ELR (cell line): ENCODE data around the gene SLC35F1.

Experiments
- DNase-seq: peaks from one replicate; pipeline ENCODE4 v3.0.0-alpha.2; 2015; ENCODE audit warnings: low read depth

The SLC35F1 gene

DNA sequence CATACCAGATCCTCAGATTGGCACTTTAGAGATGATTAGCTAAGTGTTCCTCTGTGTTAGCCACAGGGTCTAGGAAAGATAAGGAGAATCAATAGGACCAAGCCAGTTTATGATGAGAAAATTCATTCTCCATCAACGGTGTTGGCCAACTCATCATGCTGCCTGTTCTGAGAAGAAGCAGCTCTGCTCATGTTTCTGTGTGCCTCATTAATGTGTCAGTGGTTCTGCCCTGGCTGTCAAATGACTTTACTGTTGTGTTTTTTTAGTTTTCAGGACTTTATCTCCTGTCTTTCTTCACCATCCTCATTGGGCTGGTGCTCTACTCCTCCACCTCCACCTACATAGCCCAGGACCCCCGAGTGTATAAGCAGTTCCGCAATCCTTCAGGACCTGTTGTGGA is 406.7 kb downstream of the SLC35F1 start:
- DNase-seq: no peak

DNA sequence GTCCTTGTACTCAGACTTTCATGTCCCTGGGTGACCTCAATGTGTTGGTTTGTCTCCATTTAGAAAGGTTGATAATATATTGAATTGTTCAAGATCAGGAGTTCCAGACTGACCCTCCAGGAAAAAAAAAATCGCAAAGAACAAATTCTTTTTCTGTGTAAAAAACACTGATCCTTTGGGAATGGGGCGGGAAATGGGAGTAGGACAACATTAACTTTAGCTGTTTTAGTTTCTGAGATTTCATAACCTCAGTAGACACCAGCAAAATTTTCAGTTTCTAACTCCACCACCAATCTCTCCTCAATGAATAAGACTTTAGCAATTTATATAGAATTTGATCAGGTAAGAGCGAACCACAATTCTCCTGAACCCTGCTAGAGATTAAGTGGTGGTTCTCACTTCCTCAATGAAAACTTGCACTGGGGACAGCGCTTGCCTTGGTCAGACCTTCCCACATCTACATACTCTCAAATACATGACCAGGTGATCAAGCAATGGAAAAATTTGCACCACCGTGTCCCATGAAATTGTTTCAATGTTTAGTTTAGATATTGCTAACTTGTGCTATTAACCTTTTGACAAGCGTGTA is 409.8 kb downstream of the SLC35F1 start:
- DNase-seq: no peak

DNA sequence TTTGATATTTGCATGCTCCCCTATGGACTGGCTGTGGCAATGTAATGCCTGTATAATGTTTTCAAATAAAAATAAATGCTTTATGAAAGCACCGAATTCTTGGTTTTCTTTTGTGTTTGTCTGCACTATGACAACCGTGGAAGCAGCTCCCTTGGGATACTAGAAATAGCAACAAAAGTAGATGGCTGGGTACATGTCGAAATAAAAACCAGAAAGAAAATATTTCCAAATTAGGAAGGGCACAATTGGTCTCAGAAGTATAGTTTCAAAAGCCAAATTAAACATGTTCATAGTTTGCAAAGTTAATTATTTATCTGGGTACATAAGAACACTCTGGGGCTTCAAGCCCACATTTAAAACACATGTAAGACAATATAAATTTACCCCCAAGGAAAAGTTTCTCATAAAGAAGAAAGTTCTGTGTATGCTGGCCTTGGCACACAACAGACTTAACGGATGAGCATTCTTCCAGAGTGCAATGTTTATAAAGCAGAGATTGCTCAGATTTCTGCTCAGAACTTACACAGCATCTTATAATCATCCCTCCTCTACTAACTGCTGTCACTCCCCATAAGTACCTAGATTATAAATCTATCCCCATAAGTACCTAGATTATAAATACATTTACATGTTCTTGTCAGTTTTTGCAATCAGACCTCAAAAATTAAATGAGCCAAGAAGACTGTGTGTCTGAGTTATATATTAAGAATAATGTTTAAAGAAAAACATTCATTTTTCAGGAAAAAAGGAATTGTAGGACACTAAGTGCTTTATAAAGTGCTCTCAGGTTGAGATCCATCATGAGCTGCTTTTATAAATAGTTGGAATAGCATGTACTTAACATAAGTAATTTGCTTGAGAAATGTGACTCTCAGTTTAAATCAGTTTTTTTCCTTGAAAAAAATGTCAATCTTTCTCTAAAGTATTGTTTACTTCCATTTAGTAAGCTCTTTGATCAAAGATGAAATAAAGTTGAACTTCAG is 410.8 kb downstream of the SLC35F1 start:
- no peak for DNase-seq

DNA sequence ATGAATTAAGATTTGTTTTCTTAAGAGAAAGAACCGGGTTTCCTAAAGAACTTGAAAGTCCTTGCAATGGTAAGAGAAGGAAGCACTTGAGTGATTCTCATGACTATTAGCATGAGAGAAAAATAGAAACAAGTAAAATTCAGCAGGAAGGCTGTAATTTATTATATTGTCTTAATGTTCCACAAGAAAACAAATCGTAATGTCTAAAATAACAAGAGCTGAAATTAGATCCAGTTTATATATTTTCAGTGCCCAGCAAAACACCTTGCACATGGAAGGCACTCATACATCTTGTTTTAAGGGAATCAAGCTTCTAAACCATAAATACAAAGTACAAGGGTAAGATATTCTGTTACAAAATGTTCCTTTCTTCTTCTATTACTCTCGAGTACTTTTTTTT is 411.6 kb downstream of the SLC35F1 start:
- DNase-seq: no peak

DNA sequence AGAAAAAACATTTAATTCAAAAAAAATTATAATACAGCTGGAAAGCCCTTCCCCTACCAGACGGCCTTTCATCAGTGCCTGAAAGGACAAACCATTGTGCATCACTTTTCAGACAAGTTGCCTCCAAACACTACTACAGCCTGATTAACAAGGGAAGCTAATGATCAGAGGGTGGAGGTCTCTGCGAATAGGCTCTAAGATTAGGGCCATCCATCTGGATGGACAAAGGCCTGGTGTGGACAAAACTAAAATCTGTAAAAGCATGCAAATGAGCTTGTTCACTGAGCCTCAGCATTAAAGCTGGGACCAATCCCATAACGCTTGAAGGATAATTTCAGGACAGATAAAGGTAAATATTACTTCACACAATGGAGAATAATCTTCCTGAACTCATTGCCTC is 412.4 kb downstream of the SLC35F1 start:
- DNase-seq: no peak

DNA sequence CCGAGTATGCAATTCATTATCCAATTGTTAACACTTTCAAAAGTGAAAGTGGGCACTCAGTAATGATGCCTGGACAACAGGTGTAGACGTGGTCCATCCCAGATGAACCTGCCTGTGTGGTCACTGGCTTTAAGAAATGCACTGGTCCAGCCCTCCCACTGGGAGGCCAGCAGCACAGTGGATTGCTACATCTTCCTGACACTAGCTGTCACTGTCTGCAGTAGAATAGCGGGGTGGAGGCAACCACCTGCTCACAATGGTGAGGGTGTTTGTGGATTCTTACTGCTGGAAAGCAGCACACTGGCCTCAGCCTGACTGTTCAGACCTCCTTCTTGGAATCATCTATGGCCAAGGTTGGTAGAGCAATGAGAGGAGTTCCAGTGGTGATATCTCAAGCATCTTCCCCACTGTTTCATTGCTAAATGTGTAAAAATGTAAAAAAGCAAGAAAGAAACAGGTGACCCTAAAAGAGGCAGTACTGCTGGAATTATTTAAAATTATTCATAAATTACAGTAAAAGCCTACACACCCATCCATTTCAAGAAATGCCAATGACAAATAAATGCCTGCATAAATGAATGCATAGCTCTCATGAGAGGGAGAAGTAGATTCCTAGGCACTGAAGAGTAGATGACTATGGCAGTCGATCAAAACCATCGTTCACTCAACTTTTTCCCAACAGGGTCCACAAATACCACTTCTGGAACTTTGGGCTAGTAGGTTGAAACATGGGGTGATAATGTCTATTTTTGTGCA is 413.0 kb downstream of the SLC35F1 start:
- DNase-seq: no peak

DNA sequence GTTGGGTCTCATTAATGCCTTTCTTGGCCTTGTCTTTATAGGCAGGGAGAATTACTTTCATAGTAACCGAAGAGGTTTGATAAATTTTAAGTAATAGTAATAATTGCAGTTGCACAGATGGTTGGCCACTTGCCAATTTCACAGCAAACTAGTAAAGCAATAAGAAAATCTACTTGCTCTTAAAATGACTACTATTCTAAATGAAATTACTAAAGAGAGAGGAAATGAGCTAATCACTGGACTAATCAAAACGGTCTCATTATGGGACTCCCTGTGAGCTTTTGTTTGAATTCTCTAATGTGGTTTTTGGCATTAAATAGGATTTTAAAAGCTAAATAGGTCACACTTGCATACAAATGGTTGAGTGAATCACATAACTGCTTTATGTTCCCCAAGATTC is 413.6 kb downstream of the SLC35F1 start:
- no peak for DNase-seq

DNA sequence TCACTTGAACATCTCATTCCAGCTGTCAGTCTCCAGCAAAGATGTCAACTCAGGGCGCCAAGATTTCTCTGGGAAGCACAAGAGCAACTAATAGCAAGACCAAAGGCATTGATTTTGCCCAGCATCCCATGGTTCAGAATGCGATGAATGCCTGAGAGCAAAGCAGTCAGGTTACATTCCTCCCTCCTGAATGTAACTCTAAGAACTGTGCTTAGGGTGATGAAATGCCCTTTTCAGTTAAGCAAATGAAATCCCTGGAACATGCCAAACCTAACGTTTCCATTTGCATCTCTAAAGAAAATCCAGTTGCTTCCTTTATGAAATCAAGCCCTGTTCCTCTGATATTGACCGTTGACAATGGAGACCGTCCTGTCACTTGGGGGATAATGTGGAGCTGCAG is 417.1 kb downstream of the SLC35F1 start:
- DNase-seq: no peak

DNA sequence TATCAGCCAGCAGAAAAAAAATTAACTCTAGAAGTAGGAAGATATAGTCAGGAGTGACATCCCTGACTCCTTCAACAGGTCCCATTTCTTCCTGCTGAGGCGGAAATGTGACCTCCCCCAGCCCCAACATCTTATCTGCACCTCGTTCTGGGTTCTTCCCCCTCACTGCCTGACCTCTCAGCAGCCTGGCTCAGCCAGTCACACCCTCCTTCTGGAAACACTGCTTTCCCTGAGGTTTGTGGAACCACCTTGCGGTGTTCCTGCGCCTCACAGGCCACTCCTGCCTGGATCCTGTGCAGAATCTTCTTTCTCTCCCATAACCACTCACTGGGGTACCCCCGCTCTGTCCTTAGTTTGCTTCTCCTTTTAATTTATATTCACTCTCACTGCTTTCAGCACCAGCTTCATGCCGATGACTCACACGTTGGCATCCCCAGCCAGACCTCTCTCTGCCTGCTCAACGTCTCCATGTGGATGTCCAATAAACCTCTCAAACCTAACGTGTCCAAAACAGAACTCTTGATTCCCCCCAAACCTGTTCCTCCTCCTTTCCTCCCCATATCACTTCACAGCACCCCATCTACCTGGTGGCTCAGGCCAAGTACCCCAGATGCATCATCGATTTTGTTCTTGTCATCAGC is 418.3 kb downstream of the SLC35F1 start:
- peak; percentile 43 for DNase-seq

DNA sequence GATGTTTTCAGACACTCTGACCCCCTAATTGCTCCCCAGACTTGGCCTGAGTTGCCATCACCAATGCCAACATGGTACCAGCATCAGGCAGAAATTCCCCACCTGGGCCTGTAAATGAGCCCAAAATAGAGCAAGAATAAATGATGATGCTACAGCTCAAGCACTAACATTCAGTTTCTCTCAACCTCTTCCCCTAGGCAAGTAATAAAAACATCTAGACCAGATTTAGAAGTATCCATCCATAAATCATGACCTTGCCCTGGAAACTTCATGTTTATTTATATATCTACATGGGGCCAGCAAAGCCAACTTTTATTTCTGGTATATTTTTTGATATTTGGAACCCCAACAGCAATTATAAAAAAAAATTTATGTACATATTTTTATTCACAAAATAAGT is 419.6 kb downstream of the SLC35F1 start:
- DNase-seq: no peak

DNA sequence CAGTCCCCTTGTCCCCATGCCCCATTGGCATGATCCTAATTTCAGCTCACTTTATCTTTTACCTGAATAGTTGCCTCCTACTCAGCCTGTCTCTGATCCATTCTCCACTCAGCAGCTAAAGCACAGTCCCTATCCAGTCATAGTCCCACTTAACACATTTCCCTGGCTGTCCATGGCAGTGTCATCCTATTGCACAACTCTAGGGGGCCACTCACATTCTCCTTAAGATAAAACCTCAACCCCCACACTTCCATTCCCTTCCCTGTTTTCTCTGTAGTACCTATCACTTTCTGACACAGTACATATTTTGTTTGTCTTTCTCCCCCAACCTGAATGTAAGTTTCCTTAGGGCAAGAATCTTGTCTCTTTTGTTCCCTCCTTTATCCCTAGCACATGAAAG is 420.2 kb downstream of the SLC35F1 start:
- no peak for DNase-seq

DNA sequence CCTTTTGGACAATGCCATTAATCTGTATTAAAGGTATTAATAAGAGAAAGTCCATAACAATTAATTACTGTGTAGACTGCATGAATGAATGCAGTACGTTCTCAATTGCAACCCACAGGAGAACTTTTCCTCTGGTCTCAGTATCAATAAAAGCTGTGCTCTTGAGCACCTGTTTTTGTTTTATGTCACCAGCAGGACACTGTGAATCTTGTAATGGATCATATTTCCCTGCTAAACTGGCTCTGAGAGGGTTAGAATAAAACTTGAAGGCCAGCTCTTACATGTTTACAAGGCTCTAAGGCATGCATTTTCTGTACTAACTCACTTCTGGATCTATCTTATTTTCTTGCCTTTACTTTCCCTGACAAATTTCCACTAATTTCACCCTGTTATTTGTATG is 426.7 kb downstream of the SLC35F1 start:
- DNase-seq: no peak

DNA sequence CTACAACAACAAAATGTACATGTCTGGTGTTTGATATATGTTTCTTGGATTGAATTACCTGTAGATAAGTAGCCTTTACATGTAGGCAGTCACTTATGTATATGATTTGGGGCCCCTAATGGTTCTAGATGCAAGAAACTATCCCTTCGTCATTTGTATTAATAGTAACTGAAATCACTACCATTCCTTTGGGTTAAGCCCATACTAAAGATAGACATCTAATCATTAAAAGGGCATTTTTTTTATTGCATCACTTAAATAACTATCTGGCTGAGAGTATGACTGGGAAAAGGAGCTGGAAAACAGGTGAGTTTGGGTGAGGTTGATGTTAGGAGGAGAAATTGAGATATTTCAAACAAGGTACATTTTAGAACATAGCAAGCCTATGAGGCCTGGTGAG is 427.6 kb downstream of the SLC35F1 start:
- no peak for DNase-seq

DNA sequence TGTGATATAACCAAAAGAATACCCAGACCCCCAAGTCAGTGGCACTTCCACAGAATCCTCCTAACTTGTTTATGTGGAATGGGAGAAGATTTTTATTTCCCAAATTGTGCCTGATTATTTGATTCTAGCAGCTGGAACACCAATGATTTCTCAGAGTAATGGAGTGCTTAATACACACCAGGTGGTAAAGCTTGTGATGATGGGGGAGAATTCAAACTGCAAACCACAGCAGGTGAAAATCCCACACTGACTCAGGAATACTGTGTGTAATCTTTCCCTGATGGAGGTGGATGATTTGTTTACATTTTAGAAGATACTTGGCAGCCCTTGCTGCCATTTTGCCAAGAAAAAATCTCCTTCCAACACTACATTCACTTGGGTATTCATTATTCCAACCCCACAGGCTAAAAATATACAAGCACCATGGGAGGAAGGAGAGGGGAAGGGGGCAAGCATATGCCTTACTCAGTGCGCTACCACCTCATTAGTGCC is 428.3 kb downstream of the SLC35F1 start:
- no peak for DNase-seq

DNA sequence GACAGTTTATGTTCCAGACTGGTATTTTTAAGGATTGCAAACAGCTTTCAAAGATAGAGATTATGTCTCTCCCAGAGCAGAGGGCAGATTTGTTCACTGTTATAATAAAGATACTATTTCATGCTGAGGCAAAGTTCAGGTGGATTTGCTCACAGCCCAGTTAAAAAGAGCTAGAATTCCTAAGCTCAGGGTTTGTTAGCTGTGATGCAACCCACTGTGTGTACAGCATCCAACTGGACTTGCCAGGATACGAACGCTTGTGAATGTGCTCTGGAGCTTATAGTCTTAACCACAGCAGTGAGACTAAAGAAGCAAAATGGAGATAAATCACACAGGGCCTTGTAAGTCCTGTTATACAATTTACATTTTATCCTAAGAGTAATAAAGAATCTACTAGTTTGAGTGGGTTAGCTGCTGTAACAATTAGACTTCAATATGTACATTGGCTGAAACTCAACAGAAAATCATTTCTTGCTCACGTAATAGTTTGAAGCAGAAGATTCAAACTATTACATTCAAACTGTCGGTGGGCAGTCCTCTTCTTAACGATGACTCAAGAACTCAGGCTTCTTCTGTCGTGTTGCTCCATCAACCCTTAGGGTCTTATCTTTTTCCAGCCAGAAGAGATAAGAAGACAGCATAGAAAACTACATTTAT is 437.1 kb downstream of the SLC35F1 start:
- DNase-seq: no peak

DNA sequence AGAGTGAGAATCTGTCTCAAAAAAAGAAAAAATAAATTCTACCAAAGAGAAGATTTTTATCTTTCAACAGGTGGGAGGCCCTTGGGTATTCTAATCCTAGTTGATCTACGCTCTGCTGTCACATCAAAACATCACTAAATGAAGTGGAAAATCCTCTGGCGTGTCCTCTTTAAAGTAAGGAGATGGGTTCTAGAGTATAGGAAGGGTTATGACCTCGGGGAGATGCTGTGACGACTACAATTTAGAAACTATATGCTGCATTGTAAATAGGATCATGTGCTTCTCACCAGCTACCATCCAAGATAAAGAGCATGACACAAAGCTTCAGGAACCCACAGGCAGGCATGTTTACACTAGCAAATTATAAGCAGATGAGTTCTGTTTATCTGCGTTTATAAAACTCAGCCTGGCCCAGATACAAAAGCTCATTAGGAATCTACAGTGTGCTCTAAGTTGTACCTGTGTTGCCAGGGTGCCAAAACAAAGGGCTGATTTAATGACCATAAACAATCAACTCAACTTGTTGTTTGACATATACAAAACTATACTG is 443.9 kb downstream of the SLC35F1 start:
- DNase-seq: no peak

DNA sequence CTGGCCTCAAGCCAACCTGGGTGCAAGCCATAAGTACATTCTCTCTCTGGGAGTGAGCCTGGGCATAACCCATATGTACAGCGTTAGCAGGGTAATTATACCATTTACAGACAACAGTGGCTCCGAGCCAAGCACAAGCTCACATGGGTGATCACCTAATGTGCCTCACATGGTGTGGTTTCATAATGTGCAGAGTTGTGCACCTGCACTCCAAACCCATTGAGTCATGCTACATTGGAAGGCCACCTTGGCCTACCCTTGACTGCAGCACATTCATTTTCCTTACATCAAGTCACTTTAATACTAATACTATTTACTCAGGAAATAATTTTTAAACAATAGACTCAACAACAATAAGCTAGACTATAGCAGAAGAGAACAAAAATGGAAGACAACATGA is 446.5 kb downstream of the SLC35F1 start:
- DNase-seq: no peak

DNA sequence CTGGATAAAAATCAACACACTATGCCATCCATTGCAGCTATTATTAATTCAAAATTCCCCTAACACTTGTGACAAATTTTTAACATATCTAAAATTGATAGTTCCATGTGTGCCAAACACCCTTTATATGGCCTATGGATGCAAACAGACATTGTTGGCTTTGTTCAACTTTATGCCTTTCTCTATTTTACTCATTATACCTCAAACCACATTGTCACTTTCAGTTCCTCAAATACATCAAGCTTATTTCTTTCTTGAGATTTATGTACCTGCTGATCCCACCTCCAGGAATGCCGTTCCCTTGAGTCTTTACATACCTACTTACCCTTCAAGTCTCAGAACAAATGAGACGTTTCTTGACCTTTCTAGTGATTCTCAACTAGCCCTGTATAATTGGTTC is 447.6 kb downstream of the SLC35F1 start:
- DNase-seq: no peak

DNA sequence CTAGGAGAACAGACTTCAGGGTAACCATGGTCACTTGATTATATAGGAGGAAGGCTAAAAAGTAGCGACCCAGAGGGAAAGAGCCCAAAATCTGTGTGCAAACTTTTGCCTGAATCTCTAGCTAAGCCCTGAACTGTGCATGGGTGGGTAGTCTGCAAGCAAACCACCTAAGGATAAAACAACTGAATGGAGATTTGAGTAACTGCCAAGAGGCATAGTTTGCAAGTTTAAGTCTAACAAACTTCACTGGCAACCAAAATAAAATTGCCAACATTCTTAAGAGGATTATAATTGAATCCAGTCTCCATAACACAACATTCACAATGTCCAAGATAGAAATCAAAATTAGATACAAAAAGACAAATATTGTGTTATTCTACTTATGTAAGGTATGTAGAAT is 449.0 kb downstream of the SLC35F1 start:
- no peak for DNase-seq

DNA sequence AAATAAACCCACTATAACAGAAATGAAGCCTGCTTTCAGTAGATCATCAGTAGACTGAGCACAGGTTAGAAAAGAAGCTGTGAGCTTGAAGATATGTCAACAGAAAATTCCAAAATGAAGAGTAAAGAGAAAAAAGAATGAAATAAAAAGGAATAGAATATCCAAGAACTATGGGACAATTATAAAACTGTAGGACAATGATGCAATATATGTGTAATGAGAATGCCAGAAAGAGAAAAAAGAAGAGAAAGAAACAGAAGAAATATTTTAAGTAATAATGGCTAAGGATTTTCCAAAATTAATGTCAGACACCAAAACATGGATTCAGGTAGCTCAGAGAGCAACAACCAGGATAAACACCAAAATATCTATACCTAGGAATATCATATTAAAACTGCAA is 449.6 kb downstream of the SLC35F1 start:
- no peak for DNase-seq
